ENCODE results near the gene VSX2. TPM values are rescaled to one million over a fixed set of nuclear protein-coding genes. Genes with fewer than 3 reads are reported as not detected.
A peak's percentile ranks its signal among the peaks of the same experiment; 100 is the strongest.

VSX2 gene
- polyA plus RNA-seq (not detected in 2 replicates), polyA minus RNA-seq (not detected in 2 replicates)

DNA sequence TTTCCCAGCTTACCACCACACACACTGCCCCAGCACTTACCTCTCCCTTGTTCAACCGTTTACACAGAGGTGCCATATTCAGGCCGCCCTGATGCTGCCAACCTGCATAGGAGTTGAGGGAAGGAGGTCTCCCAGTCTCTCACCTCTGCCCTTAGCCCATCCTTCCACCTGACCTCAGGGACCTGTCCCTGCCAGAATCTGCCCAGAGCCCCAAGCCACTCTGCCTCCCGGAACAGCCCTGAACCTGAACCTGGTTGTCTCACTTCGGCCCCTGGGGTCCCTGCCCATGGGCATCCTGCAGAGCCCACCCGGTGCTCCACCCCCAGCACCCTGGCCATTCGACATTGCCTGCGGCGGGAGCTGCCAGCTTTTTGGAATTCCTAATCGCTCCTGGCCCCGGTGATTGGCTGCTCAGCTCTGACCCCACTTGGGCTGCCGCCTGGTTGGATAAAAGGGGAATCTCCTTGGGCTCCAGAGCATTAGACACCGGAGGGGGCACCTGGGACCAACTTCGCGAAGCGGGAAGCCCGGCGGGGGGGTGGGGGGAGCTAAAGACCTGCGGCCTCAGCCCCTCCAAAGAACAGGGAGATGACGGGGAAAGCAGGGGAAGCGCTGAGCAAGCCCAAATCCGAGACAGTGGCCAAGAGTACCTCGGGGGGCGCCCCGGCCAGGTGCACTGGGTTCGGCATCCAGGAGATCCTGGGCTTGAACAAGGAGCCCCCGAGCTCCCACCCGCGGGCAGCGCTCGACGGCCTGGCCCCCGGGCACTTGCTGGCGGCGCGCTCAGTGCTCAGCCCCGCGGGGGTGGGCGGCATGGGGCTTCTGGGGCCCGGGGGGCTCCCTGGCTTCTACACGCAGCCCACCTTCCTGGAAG lies at the start of gene VSX2:
TSS of gene VSX2 (plus strand) at position 476 of the 874 bp plus-strand sequence. CDS start at position 589, 113 bp downstream.
- H3K4me2 ChIP-seq (ENCODE audit: low read length) = no peak within 1 kb of the TSS
- no peak within 1 kb of the TSS for H2AFZ ChIP-seq (ENCODE audit: low read depth, low read length)

DNA sequence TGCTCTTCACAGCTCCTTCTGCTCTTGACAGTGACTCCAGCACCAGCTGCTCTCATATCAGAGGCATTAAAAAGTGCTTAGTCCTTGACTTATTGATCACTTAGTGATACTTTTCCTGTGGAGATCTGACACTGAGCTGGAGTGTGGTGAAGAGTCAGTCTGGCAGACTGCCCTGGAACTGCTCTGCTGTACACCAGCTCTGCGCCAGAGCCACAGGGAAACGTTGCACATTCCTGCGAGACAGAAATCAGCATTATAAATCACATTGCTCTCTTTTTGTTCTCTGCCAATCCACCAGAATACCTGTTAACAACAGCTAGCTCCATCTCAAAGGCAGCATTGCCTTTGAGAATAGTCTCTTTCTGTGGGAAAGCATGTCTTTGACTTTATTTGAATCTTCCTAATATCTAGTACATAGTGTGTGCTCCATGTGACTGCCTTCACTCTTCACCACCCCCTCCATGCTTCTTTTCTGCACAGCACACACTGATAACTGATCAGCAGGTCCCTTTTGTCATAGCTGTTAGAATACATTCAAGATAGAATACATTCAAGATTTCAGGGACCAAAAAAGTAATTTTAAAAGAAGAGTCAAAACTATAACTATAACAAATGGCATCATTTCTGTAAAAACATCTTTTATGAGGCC lies 48.2 kb upstream of the VSX2 start:
- Histone ChIP-seq H3K27ac (ENCODE audit: low read length) (no peak overlapping the region), H3K9me3 (ENCODE audit: low read length) (no peaks in the 10 kb centered on the region), H3K4me2 (ENCODE audit: low read length) (no peak overlapping the region), H2AFZ (ENCODE audit: low read depth, low read length) (no peak overlapping the region), H4K20me1 (ENCODE audit: insufficient read depth) (no peaks in the 10 kb centered on the region), H3F3A (ENCODE audit: insufficient read depth, low read length, poor library complexity, severe bottlenecking) (no peaks in the 10 kb centered on the region), H3K9ac (ENCODE audit: low read length) (no peak overlapping the region), H3K27me3 (ENCODE audit: insufficient read depth, low read depth, low read length) (no peaks in the 10 kb centered on the region), H3K4me3 (ENCODE audit: low read length) (no peak overlapping the region), H3K9me2 (ENCODE audit: insufficient read depth, low read length) (no peaks in the 10 kb centered on the region), H3K36me3 (ENCODE audit: insufficient read depth, low read length) (no peaks in the 10 kb centered on the region), H3K79me2 (replicated peaks; ENCODE audit: insufficient read depth, low read length) (no peaks in the 10 kb centered on the region)
- no peak for TF ChIP-seq SMC3 (conservative IDR thresholded peaks at IDR 0.05; ENCODE audit: poor library complexity)
- TF ChIP-seq POLR2AphosphoS5 (IDR thresholded peaks at IDR 0.05) = peak; percentile 27

More for the DNA sequence above, at the start of gene VSX2:
- Histone ChIP-seq H3K79me2 (replicated peaks; ENCODE audit: insufficient read depth, low read length) (no peaks in the 10 kb centered on the region), H3K9me3 (ENCODE audit: low read length) (no peaks in the 10 kb centered on the region), H3K27me3 (ENCODE audit: insufficient read depth, low read depth, low read length) (peaks cover 72% of the 10 kb centered on the region), H3K4me3 (ENCODE audit: low read length) (peak within 1 kb of the TSS; percentile 23), H4K20me1 (ENCODE audit: insufficient read depth) (no peaks in the 10 kb centered on the region), H3K9me2 (ENCODE audit: insufficient read depth, low read length) (no peaks in the 10 kb centered on the region), H3K27ac (ENCODE audit: low read length) (no peak within 1 kb of the TSS), H3F3A (ENCODE audit: insufficient read depth, low read length, poor library complexity, severe bottlenecking) (no peaks in the 10 kb centered on the region), H3K36me3 (ENCODE audit: insufficient read depth, low read length) (no peaks in the 10 kb centered on the region), H3K9ac (ENCODE audit: low read length) (no peak within 1 kb of the TSS)
- TF ChIP-seq SMC3 (conservative IDR thresholded peaks at IDR 0.05; ENCODE audit: poor library complexity) = no peak
- TF ChIP-seq, protein P1, sequence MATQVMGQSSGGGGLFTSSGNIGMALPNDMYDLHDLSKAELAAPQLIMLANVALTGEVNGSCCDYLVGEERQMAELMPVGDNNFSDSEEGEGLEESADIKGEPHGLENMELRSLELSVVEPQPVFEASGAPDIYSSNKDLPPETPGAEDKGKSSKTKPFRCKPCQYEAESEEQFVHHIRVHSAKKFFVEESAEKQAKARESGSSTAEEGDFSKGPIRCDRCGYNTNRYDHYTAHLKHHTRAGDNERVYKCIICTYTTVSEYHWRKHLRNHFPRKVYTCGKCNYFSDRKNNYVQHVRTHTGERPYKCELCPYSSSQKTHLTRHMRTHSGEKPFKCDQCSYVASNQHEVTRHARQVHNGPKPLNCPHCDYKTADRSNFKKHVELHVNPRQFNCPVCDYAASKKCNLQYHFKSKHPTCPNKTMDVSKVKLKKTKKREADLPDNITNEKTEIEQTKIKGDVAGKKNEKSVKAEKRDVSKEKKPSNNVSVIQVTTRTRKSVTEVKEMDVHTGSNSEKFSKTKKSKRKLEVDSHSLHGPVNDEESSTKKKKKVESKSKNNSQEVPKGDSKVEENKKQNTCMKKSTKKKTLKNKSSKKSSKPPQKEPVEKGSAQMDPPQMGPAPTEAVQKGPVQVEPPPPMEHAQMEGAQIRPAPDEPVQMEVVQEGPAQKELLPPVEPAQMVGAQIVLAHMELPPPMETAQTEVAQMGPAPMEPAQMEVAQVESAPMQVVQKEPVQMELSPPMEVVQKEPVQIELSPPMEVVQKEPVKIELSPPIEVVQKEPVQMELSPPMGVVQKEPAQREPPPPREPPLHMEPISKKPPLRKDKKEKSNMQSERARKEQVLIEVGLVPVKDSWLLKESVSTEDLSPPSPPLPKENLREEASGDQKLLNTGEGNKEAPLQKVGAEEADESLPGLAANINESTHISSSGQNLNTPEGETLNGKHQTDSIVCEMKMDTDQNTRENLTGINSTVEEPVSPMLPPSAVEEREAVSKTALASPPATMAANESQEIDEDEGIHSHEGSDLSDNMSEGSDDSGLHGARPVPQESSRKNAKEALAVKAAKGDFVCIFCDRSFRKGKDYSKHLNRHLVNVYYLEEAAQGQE (IDR thresholded peaks at IDR 0.05; ENCODE audit: borderline replicate concordance) = no peak
- TF ChIP-seq, protein P2, sequence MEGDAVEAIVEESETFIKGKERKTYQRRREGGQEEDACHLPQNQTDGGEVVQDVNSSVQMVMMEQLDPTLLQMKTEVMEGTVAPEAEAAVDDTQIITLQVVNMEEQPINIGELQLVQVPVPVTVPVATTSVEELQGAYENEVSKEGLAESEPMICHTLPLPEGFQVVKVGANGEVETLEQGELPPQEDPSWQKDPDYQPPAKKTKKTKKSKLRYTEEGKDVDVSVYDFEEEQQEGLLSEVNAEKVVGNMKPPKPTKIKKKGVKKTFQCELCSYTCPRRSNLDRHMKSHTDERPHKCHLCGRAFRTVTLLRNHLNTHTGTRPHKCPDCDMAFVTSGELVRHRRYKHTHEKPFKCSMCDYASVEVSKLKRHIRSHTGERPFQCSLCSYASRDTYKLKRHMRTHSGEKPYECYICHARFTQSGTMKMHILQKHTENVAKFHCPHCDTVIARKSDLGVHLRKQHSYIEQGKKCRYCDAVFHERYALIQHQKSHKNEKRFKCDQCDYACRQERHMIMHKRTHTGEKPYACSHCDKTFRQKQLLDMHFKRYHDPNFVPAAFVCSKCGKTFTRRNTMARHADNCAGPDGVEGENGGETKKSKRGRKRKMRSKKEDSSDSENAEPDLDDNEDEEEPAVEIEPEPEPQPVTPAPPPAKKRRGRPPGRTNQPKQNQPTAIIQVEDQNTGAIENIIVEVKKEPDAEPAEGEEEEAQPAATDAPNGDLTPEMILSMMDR (IDR thresholded peaks at IDR 0.05; ENCODE audit: poor library complexity, severe bottlenecking) = no peak
- no peak for TF ChIP-seq EP300 (conservative IDR thresholded peaks at IDR 0.05; ENCODE audit: poor library complexity, severe bottlenecking)
- TF ChIP-seq EZH2 (IDR thresholded peaks at IDR 0.05; ENCODE audit: borderline replicate concordance, insufficient read depth, low read length, poor library complexity, severe bottlenecking) = no peak
- no peak for TF ChIP-seq TAF1 (IDR thresholded peaks at IDR 0.05; ENCODE audit: low read depth)
- TF ChIP-seq POLR2AphosphoS5 (IDR thresholded peaks at IDR 0.05) = no peak
- no peak for TF ChIP-seq RAD21 (conservative IDR thresholded peaks at IDR 0.05)

Measured in neural cell (in vitro differentiated cells).